ENCODE measurements around the gene GMPR.

GMPR gene

DNA sequence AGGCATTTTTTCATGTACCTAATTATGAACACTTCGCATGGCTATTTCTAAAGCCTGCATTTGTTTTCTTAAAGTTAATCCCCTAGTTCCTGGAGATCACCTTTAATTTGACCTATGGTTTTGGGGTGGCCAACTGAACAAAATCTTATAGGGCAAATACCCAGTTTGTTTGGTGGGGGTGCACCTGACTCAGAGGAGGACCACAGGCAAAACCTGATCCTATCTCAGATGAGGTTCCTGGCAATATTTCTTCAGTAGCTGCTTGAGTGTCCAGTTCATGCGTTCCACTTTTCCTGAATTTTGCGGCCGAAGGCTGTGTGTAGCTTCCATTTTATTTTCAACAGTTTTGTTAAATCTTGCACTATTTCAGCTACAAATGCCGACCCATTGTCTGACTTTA lies 10.3 kb upstream of the GMPR start:
- no peak overlapping the region for H3K4me3 ChIP-seq (ENCODE audit: low read depth, low read length)
- ChIA-PET POLR2A (no interaction called here), CTCF (interaction anchor here (1.6 to 1.8 kb wide), 2 partner anchors 49 to 537 kb away, joined by 3 to 4 read pairs; no protein-coding TSS in a partner anchor)
- TF ChIP-seq, protein P1, sequence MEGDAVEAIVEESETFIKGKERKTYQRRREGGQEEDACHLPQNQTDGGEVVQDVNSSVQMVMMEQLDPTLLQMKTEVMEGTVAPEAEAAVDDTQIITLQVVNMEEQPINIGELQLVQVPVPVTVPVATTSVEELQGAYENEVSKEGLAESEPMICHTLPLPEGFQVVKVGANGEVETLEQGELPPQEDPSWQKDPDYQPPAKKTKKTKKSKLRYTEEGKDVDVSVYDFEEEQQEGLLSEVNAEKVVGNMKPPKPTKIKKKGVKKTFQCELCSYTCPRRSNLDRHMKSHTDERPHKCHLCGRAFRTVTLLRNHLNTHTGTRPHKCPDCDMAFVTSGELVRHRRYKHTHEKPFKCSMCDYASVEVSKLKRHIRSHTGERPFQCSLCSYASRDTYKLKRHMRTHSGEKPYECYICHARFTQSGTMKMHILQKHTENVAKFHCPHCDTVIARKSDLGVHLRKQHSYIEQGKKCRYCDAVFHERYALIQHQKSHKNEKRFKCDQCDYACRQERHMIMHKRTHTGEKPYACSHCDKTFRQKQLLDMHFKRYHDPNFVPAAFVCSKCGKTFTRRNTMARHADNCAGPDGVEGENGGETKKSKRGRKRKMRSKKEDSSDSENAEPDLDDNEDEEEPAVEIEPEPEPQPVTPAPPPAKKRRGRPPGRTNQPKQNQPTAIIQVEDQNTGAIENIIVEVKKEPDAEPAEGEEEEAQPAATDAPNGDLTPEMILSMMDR (IDR thresholded peaks at IDR 0.05; ENCODE audit: insufficient read depth, low read length, missing control alignments): no peak
- DNase-seq (ENCODE audit: low read depth, low spot score): no peak

GRCh38 chr6:16228709-16229665 lies 9.4 kb upstream of the GMPR start:
- TF ChIP-seq, protein P1 (IDR thresholded peaks at IDR 0.05; ENCODE audit: insufficient read depth, low read length, missing control alignments): no peak
- DNase-seq (ENCODE audit: low read depth, low spot score): no peak
- CTCF ChIA-PET: interaction anchor here (0.5 to 3.0 kb wide), 6 partner anchors 24 to 538 kb away, joined by 3 to 16 read pairs (median 4); no protein-coding TSS in a partner anchor
- POLR2A ChIA-PET: interaction anchor here (0.7 kb wide), 1 partner anchor 9 kb away, joined by 3 read pairs; the partner anchor contains the start of gene GMPR
- H3K4me3 ChIP-seq (ENCODE audit: low read depth, low read length): no peak overlapping the region

GRCh38 chr6:16229700-16230099 lies 8.7 kb upstream of the GMPR start:
- TF ChIP-seq, protein P1 (IDR thresholded peaks at IDR 0.05; ENCODE audit: insufficient read depth, low read length, missing control alignments): no peak
- POLR2A ChIA-PET: interaction anchor here (0.7 kb wide), 1 partner anchor 9 kb away, joined by 3 read pairs; the partner anchor contains the start of gene GMPR
- no peak overlapping the region for H3K4me3 ChIP-seq (ENCODE audit: low read depth, low read length)
- CTCF ChIA-PET: interaction anchor here (0.8 to 3.0 kb wide), 3 partner anchors 24 to 538 kb away, joined by 3 to 16 read pairs (median 5); no protein-coding TSS in a partner anchor
- DNase-seq (ENCODE audit: low read depth, low spot score): no peak

DNA sequence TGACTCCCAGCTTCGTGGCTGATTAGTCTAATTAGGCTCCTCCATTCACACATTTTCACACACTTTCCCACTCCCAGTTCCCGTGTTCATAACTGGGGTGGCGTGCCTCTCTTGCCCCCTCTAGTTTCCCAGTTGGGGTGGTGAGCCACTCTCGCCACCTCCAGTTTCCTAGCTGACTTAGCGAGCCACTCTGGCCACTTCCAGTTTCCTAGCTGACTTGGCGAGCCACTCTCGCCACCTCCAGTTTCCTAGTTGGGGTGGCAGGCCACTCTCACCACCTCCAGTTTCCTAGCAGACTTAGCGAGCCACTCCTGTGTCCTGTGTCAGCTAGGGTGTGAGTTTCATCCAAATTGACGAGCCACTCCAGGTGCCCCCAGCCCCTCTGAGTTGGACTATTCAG lies 7.4 kb upstream of the GMPR start:
- DNase-seq (ENCODE audit: low read depth, low spot score): no peak
- TF ChIP-seq, protein P1 (IDR thresholded peaks at IDR 0.05; ENCODE audit: insufficient read depth, low read length, missing control alignments): no peak
- H3K4me3 ChIP-seq (ENCODE audit: low read depth, low read length): no peak overlapping the region
- CTCF ChIA-PET: interaction anchor here (3.0 kb wide), 1 partner anchor 101 kb away, joined by 16 read pairs; no protein-coding TSS in a partner anchor
- POLR2A ChIA-PET: no interaction called here

DNA sequence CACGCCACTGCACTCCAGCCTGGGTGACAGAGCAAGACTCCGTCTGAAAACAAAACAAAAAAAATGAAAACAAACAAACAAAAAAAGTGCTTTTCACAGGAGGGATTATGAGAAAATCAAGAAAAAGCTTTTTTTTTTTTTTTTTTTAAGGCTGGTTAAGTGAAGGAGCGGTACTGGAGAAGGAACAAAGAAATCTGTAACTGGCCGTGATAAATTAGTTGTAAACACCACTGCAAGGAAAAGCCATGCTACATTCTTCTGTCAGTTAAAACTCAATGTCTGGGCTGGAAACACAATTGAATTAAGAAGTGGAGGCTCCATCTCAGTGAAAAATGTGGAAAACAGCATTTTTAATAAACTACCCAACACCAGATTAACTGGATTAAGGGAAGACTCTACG lies 6.3 kb upstream of the GMPR start:
- ChIA-PET POLR2A (no interaction called here), CTCF (no interaction called here)
- TF ChIP-seq, protein P1 (IDR thresholded peaks at IDR 0.05; ENCODE audit: insufficient read depth, low read length, missing control alignments): no peak
- H3K4me3 ChIP-seq (ENCODE audit: low read depth, low read length): no peak overlapping the region
- DNase-seq (ENCODE audit: low read depth, low spot score): no peak

- DNase-seq (ENCODE audit: low read depth, low spot score): no peak
- CTCF ChIA-PET: interaction anchor here (1.4 kb wide), 1 partner anchor 42 kb away, joined by 5 read pairs; no protein-coding TSS in a partner anchor
- POLR2A ChIA-PET: no interaction called here
- TF ChIP-seq, protein P1 (IDR thresholded peaks at IDR 0.05; ENCODE audit: insufficient read depth, low read length, missing control alignments): no peak
- no peak overlapping the region for H3K4me3 ChIP-seq (ENCODE audit: low read depth, low read length)
Observed at GRCh38 chr6:16236009-16236501, 2.3 kb upstream of the GMPR start.
